Measurements from ENCODE around the gene WDR86.
A peak's percentile ranks its signal among the peaks of the same experiment; 100 is the strongest.

WDR86 gene

DNA sequence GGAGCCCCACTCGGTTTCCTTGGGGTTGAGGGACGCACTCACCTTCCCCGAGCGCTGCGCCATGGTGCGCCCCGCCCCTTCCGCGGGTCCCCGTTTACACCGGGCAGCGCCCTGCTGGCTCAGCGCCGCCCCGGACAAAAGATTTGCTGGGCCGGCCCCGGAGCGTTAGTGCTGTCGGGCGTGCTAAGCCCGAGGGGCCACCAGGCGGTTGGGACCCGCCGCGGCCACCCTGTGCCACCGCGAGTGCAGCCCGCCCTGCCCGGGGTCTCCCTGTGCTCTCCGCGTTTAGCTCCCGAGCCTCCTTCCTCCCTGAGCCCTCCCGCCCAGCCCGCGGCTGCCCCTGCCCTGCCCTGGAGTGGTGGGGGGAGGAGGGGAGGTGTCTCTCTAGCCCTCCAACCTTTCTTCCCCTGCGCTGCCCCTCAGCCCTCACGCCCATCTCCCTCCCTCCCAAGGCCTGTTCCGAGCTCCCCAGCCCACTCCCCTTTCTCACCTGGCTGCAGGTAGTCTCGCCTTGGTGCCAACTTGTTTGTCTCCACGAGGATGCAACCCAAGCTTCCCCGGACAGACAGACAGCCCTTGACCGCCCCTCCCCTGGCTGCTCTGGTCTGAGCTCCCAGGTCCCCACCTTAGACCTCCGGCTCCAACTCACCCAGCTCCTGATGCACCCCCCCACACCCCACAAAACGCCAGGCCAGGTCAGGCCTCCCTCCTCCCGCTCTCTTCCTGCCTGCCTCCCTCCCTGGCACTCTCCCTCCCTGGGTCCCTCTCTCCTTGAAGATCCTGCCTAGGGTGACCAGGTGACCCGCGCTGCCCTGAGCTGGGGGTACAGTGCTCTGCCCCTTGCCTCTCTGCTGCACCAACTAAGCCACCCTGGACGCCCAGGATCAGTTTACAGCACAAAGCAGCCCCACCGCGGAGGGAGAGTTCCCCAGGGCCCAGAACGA lies 30.3 kb upstream of the WDR86 start, which contains the start of gene CRYGN:
Gene CRYGN, minus strand, starts transcription at position 287 of the 944 bp plus-strand sequence. Its CDS starts 224 bp downstream, at position 63.
- no peak for DNase-seq

DNA sequence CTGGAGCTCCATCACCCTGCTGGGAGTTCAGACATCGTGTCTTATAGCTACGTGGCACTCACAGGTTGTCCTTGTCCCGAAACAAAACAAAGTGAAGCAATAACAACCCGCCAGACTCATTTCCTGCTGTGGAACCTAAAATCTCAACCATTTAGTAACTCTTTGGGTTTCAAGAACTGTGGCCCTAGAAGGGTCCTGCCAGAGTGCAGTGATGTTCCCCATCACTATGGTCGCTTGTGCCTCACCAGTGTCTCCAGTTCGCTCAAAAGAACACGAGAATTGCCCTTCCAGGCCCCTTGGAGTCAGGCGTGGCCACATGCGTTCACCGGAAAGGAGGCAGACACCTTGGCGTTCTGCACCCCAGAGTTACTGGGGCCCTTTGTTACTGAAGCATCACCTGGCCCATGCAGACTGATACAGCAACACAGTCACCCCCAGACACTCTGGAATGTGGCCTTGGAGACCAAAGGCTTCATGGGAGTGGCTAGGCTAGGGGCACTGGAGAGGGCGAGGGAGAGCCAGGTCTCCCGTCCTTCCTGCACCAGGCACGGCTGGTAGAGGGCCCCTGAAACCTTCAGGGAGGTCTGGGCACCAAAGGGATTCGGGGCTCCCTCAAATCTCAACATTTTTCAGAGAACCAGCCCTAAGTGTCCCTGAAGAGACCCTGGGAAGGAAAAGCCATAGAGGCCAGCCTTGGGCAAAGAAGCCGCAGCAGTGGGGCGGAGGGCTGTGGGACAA lies 29.2 kb upstream of the WDR86 start:
- no peak for DNase-seq

DNA sequence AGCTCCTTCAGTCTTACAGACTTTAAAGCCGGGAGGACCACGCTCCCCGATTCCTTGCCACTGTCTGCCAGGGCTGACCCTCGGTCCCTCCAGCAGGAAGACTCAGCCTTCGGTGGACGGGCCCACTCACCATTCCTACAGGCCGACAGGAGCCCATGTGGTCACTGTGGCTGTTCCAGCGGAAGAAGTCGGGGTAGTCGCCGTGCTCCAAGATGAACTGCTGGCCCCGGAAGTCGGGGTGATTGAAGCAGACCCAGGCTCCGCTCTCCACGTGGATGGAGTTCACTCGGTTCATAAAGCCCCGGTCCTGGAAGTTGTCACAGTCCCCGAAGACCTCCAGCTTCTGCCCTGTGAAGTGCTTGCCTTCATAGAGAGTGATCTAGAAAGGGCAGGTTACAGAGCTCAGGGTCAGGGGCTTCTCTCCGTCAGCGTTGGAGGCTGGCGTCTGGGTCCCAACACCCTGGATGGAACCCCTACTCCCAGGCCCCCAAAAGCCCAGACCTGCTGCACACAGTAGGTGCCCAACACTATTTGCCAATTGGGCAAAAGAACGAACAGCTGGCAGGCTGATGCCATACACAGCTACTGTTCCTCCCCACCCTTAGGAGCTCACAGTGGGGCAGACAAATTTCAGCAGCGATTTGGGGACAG lies 28.2 kb upstream of the WDR86 start:
- DNase-seq, result no peak

DNA sequence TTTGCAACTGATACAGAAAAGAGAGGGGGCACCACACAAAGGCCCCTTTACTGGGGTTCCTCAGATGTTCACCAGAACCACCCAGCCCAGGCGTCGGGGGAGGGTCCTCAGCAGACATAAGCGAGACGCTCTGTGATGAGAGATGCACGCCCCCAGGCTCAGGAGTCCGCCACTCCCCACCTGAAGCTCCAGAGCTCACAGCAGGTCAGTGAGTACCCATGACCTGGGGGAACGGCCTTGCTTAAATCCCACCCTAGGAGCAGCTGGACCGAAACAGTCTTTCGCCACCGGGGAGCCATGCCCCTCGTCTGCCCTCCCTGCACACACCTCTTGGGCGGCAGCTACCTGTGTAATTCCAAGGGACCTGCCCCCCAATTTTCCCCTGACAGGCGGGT lies 27.3 kb upstream of the WDR86 start:
- no peak for DNase-seq

DNA sequence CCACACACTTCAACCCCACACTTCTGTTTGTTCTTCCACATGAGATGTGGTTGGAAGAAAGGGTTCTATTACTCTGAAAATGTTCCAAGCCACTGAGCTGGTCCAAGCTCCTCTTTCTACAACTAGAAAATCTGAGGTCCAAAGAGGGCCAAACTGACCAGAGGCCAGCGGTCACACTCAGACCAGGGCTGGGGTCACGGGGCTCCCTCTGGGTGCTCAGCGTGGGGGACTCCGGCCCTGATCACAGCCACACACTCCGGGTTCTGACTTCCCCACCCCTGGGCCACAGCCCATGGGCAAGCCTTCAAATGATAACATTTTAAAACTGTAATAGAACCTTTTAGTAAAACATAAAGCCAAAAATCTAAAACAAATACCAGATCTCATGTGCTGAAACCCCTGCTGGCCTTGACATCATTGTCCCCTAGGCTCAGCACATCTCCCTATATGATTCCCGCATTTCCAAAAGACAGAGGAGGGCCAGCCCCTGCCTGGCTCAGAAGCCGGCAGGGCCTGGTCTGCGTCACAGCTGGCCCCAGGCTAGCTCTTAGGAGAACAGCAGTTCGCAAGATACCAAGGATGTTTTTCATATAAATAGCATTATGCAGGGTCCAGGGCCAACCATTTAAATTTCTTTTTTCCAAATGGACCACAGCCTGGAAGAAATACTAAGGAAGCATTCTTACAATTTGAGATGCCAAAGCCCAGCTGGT lies 26.8 kb upstream of the WDR86 start:
- DNase-seq, result no peak

DNA sequence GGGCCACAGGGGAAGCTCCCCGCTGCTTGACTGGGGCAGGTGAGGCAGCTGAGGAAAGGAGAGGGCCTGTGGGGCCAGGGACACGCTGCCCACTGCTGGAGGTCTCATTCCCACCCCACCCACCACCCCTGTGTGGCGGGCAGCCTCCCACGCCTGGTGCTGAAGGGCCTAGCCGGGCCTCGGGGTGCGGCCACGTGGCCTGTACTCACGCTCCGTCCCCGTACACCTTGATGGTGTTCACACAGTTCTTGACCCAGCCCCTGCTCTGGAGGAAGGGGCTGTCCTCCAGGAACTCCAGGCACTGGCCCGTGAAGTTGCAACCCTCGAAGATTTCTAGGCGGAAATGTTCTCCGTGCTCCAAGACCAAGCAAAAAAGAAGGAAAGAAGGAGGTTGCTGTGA lies 26.1 kb upstream of the WDR86 start:
- DNase-seq, result no peak

DNA sequence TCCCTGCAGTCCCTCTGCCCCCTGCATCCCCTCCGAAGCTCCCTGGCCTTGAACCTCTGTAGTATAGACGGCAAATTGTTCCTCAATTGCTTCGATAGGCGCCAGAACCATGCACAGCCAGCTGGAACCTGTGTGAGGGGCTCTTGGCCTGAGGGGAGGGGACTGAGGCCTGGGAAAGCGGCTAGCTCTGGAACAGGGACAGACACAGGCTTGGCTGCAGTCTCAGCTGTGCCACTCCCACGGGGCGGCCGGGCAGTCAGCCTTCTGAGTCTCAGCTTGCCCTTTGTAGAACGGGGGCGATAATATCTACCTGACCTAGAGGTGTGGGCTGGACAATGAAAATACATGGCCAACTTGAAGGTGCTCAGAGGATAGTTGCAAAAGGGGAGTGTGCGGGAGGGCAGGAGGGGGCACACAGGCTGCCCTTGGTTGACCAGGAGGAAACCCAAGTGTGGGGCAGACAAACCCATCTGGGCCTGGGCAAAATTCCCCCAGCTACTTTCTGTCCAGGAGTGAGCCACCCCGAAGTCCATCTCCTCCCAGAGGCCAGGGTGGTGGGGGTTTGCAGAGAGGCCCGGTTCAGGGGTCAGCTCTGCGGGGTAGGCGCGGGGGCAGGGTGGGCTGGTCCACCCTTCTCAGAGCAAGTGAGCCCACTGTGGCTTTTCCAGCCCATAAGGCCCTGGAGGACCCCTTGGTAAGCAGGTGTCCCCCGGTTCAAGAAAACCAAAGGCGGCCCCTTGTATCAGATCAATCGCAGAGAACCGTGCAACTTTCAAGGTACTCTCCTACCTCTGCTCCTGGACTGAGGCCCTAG lies 25.5 kb upstream of the WDR86 start:
- no peak for DNase-seq

DNA sequence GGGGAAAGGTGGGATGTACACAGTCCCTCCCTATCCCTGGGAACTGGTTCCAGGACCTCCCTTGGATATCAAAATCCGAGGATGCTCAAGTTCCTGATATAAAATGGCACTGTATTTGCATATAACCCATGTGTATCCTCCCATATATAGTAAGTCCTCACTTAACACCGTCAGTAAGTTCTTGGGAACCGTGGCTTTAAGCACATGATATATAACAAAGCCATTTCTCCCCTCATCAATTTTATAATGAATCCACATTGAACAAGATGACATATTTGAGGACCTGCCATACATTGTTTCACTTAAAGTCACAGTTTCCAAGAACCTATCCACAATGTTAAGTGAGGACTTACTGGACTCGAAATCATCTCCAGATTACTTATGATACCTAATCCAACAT lies 24.7 kb upstream of the WDR86 start:
- no peak for DNase-seq

DNA sequence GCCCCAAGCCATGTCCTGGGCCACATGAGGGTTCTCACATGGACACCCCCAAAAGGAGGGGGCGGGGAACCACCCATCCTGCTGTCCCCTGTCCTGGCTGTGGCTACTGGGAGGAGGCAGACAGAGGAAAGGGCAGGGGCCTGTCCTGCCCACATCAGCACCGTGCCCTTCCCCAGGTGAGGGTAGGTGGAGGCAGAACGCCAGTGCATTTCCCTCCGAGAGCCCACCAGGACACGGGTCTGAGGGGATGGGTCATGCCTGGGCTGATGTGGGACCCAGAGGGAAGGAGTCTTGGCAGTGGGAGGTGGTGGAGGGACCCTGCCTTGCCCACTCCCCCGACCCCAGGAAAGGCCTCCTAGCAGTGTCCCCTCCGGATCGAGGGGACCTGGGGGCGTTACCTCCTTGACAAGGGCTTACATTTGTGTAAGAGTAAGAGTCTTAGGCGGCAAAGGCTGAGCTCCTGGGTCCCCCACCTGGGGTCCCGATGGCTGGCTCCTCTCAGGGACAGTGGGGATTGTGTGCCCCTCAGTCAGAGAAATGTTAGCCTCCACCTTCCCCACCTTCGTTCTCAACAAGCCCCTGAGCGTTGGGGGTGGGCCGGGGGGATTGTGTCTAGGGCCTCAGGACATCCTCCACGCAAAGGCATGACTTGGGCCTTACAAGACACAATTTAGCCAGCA lies 24.0 kb upstream of the WDR86 start:
- no peak for DNase-seq

DNA sequence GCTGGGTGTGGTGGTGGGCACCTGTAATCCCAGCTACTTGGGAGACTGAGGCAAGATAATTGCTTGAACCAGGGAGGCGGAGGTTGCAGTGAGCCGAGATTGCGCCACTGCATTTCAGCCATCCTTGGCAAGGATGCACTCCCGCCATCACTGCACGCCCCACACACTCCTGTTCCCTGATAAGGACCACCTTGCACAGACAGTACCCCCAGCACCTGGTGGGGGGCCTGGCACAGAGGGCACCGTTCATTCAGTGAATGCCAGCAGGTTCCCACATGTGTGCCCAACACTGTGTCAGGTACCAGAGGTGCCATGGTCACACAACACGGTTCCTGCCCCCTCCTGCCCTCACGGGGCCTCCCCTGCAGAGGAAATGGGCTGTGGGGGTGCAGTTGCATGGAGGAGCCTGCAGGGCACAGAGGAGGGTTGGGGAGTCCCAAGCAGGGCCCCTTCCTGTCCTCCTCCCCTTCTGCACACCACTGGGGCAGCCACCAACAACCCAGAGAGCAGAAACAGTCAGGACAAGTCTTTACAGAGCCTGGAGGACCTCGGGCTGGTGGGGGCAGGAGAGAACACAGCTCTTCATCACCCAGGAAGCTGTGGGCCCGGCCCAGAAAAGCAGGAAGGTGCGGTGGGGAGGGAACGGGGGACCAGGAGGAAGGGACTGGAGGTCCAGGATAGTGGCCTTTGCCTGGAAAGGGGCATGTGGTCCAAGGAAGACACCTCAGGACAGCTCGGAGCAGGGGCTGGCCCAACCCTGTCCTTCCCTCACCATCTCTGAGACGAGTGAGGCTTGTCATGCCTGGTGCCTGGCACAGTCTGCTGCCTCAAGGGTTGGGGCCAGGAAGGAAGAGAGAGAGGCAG lies 23.1 kb upstream of the WDR86 start:
- peak; percentile 60 to 72 for DNase-seq

DNA sequence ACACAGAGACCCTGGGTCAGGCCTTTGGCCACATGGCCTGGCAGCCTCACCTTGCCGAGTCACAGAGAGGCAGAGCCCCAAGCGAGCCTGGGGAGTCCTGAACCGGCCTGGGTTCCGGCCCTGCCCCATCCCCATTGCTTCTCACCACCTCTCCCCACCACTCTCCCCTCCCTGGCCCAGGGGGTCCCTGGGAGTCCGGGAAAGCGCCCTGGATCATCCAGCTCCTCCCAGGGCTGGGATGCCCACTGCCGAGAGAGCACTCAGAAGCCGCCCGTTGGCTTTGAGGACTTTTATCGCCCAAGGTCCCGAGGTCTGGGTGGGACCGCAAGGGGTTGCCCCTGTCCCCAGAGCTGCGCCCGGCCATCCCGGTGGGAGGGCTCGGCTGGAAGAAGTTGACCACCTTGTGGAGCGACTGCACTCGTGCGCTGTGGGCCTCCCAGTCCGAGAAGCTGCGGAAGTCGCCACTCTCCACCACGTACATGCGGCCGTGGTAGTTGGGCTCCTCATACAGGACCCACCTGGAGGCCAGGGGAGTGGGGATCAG lies 22.0 kb upstream of the WDR86 start:
- DNase-seq, result no peak

DNA sequence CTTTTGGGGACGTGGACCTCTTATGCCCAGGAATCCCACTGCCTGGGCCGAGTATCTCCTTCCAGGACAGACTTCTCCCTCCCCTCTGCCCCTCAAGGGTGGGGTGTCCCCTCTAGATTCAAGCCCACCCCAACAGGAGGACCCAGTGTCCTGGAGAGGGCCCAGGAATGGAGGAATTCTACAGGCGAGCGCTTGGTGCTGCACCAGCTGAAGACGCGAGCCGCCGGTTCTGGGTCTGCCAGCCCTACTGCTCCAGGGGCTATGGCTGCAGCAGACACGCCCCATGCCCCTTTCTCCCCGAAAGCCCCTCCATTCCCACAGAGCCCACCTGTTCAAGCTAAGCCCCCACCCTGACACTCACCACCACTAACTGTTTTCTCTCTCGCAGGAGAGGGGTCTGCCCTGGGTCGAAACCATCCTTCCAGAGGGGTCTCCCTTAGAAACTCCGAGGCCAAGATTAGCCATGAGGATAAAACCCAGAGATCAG lies 21.5 kb upstream of the WDR86 start:
- no peak for DNase-seq

DNA sequence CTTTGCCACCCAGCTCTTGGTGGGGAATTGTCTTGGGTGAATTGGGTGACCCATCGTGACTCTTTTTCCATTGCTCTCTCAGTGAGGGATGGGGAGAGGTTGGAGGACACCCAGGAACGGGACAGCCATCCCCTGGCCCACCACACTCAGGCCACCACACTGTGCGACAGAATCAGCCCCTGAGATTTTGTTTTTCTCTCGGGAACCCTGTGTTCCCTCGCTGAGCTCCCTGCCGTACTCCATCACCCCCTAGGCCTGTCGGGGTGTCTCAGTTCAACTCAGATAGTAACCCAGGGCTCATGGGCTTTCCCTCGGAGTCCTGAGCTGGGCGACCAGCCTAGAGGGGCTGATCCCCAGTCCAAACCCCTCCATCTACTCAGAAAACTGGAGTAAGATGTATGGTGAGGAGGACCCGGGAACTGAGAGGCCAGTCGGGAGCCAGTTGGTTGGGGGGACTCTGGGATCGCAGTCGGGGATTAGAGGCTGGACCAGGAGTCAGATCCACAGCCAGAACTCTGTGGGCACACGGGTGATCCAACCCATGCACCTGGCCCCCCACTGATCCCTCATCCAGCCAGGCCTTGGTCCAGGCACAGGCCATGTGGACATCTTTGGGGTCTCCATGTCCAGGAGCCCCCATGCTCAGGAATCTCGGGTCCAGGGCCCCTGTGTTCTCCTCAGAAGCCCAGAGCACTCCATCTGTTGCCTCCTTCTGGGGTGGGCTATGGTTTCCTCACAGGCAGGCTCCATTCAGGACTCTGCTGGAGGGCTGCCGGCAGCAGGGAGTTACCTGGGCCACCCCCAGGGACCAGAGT lies 20.8 kb upstream of the WDR86 start:
- no peak for DNase-seq

DNA sequence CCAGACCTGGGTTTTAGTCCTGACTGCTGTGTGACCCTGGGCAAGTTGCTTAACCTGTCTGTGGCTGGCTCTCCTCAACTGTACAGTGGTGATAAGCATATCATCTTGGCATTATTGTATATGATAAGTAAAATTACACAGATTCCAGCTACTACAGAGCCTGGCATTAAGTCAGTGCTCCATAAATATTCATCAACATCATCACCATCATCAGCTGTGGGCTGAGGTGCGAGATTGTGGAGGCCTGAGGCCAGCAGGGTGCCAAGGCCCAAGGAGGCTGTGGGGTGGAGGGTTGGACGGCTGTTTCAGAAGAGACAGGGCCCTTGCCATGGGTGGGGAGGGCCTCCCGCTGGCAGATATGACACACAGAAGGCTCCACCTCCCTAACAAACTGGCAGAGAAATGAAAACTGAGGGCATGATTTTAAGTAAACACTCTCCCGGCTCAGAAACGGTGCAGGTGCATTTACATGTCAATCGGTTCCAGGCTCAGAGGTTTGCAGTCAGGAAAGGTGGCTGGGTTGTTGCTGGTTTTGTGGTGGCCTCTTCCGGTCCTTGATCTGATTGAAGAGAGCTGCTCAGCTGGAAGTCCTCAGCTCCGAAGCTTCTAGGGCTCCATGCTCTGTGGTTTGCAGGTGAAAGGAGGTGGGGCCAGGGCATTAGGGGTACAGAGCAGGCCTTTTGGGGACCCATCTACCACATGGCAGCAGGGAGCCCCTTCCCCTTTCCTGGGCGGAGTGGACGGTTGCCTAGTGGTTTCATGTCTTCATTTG lies 19.9 kb upstream of the WDR86 start:
- peak; percentile 76 to 84 for DNase-seq

DNA sequence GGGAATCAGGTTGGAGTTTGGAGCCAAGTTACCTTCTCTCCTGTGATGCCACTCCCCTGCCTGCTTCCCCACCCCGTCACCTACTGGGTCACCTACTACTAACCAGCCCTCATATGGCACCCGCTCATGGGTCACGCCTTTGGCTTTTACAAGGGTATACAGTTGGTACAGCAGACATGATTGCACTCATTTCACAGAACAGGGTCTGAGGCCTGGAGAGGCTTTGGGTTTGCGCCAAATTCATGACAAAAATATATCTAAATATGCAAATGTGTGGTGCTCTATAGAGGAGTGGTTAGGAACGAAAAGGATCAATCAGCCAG lies 19.4 kb upstream of the WDR86 start:
- DNase-seq, result no peak

DNA sequence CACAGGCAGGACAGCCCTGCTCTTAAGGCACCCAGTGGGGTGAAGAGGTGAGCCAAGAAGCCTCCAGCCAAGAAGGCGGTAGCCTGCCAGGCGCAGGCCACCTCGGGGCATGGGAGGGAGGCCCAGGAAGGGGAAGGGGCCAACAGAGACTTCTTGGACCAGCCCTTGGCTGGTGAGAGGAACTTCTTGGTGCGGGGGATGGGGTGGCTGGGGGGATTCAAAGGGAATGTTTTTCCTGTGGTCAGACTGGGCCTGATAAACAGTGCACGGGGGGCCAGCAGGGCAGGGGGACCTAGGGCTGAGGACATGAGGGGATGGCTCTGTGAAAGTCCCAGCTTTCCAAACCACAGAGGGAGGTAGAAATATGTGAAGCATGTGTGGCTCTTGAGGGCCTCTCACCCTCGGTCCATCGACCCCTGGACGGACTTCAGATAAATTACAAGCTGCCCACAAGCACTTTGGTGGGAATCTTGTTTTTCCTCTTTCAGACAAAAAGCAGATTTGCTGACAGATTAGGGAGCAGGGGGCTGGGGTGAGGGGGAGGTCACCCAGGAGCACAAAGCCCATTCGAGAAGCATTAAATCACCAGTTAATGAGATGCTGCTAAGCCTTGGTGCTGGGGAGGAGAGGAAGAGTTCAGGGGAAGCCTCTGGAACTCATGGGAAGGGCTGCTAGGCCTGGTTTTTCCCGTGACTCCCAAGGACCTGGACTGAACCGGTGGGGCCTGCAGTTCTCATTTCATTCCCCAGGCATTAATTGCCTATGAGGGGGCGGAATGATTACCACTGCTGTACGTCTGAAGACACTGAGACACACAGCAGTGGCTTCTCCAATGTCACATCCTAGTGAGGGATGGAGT lies 18.8 kb upstream of the WDR86 start:
- DNase-seq, result no peak

DNA sequence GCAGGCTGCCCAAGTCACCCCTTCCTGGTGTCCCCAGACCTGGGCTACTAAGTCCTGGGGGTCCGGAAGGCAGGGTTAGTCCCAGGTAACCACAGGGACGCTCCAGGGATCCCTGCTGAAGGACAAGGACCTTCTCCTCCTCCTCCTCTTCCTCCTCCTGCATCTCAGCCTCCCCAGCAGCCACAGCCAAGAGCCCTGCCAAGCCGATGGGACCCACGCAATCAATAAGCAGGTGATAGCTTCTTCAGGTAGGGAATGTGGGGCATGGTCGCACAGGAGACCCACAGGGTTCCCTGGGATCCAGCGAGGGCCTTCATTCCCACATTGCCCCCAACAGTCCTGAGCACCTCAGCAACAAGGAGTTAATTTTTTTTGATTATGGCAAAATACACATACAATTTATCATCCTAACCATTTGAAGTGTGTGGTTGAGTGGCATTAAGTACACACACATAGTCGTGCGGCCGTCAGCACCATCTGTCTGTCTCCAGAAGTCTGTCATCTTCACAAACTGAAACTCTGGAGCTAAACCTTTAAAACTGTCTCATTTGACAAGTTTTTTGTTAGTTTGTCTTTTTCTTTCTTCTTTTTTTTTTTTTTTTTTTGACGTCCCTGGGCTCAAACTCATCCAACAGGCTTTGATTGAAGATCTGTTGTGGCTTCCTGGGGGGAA lies 18.0 kb upstream of the WDR86 start:
- DNase-seq, result no peak

All from CD4-positive, alpha-beta T cell treated with Interferon alpha-2 for 1 hour (primary cell).